ENCODE data around the gene RBM15.

Gene RBM15

GRCh38 chr1:110293601-110294104, 45.5 kb upstream of the RBM15 start:
- ATAC-seq, result no peak
- TF ChIP-seq ESRRG (CRISPR knock-in tag; IDR thresholded peaks at IDR 0.05) (no peak), CSDC2 (CRISPR knock-in tag; IDR thresholded peaks at IDR 0.05) (no peak), ZNF8 (CRISPR knock-in tag; IDR thresholded peaks at IDR 0.05) (no peak), ARNTL (CRISPR knock-in tag; IDR thresholded peaks at IDR 0.05; ENCODE audit: borderline replicate concordance, low read depth) (no peak), TCF4 (CRISPR knock-in tag; IDR thresholded peaks at IDR 0.05; ENCODE audit: borderline replicate concordance) (no peak), TOX (CRISPR knock-in tag; IDR thresholded peaks at IDR 0.05; ENCODE audit: borderline replicate concordance) (no peak), ISL1 (CRISPR knock-in tag; IDR thresholded peaks at IDR 0.05) (no peak), ZFP3 (CRISPR knock-in tag; IDR thresholded peaks at IDR 0.05) (no peak), BACH2 (CRISPR knock-in tag; IDR thresholded peaks at IDR 0.05; ENCODE audit: borderline replicate concordance) (no peak)
- TF ChIP-seq, protein P1, sequence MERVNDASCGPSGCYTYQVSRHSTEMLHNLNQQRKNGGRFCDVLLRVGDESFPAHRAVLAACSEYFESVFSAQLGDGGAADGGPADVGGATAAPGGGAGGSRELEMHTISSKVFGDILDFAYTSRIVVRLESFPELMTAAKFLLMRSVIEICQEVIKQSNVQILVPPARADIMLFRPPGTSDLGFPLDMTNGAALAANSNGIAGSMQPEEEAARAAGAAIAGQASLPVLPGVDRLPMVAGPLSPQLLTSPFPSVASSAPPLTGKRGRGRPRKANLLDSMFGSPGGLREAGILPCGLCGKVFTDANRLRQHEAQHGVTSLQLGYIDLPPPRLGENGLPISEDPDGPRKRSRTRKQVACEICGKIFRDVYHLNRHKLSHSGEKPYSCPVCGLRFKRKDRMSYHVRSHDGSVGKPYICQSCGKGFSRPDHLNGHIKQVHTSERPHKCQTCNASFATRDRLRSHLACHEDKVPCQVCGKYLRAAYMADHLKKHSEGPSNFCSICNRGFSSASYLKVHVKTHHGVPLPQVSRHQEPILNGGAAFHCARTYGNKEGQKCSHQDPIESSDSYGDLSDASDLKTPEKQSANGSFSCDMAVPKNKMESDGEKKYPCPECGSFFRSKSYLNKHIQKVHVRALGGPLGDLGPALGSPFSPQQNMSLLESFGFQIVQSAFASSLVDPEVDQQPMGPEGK (CRISPR knock-in tag; IDR thresholded peaks at IDR 0.05; ENCODE audit: borderline replicate concordance), result no peak
- TF ChIP-seq, protein P2, sequence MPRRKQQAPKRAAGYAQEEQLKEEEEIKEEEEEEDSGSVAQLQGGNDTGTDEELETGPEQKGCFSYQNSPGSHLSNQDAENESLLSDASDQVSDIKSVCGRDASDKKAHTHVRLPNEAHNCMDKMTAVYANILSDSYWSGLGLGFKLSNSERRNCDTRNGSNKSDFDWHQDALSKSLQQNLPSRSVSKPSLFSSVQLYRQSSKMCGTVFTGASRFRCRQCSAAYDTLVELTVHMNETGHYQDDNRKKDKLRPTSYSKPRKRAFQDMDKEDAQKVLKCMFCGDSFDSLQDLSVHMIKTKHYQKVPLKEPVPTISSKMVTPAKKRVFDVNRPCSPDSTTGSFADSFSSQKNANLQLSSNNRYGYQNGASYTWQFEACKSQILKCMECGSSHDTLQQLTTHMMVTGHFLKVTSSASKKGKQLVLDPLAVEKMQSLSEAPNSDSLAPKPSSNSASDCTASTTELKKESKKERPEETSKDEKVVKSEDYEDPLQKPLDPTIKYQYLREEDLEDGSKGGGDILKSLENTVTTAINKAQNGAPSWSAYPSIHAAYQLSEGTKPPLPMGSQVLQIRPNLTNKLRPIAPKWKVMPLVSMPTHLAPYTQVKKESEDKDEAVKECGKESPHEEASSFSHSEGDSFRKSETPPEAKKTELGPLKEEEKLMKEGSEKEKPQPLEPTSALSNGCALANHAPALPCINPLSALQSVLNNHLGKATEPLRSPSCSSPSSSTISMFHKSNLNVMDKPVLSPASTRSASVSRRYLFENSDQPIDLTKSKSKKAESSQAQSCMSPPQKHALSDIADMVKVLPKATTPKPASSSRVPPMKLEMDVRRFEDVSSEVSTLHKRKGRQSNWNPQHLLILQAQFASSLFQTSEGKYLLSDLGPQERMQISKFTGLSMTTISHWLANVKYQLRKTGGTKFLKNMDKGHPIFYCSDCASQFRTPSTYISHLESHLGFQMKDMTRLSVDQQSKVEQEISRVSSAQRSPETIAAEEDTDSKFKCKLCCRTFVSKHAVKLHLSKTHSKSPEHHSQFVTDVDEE (CRISPR knock-in tag; IDR thresholded peaks at IDR 0.05), result no peak
- TF ChIP-seq, protein P3, sequence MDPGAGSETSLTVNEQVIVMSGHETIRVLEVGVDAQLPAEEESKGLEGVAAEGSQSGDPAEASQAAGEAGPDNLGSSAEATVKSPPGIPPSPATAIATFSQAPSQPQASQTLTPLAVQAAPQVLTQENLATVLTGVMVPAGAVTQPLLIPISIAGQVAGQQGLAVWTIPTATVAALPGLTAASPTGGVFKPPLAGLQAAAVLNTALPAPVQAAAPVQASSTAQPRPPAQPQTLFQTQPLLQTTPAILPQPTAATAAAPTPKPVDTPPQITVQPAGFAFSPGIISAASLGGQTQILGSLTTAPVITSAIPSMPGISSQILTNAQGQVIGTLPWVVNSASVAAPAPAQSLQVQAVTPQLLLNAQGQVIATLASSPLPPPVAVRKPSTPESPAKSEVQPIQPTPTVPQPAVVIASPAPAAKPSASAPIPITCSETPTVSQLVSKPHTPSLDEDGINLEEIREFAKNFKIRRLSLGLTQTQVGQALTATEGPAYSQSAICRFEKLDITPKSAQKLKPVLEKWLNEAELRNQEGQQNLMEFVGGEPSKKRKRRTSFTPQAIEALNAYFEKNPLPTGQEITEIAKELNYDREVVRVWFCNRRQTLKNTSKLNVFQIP (CRISPR knock-in tag; IDR thresholded peaks at IDR 0.05; ENCODE audit: borderline replicate concordance, low read depth), result no peak

DNA sequence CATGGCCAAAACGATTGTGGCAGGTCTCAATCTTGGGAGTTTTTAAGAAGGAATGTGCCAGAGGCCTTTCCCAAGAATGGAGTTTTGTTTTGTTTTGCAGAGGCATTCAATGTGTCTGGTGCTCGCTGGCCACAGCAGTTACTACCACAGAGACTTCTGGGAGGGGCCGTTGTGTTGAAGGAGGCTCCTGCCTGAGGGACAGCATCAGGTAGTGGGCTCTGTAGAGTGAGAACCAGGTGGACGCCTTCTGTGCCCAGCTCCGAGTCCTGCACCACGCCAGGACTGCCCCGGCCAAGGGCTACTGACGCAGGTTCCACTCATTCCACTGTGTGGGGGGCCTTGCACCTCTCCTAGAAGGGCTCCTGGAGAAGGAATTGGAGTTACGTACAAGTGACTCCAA, 44.9 kb upstream of the RBM15 start:
- no peak for TF ChIP-seq RARB (CRISPR knock-in tag; IDR thresholded peaks at IDR 0.05)
- no peak for TF ChIP-seq ZFP3 (CRISPR knock-in tag; IDR thresholded peaks at IDR 0.05)
- no peak for TF ChIP-seq OSR1 (CRISPR knock-in tag; IDR thresholded peaks at IDR 0.05)
- no peak for TF ChIP-seq ZC3H10 (CRISPR knock-in tag; IDR thresholded peaks at IDR 0.05)
- TF ChIP-seq BACH2 (CRISPR knock-in tag; IDR thresholded peaks at IDR 0.05; ENCODE audit: borderline replicate concordance), result no peak
- no peak for TF ChIP-seq TOX (CRISPR knock-in tag; IDR thresholded peaks at IDR 0.05; ENCODE audit: borderline replicate concordance)
- no peak for TF ChIP-seq PPARA (CRISPR knock-in tag; IDR thresholded peaks at IDR 0.05; ENCODE audit: borderline replicate concordance)
- TF ChIP-seq ZFP30 (CRISPR knock-in tag; IDR thresholded peaks at IDR 0.05), result no peak
- TF ChIP-seq CSDC2 (CRISPR knock-in tag; IDR thresholded peaks at IDR 0.05), result no peak
- TF ChIP-seq ZNF565 (CRISPR knock-in tag; conservative IDR thresholded peaks at IDR 0.05; ENCODE audit: low read depth), result no peak
- TF ChIP-seq, protein P4, sequence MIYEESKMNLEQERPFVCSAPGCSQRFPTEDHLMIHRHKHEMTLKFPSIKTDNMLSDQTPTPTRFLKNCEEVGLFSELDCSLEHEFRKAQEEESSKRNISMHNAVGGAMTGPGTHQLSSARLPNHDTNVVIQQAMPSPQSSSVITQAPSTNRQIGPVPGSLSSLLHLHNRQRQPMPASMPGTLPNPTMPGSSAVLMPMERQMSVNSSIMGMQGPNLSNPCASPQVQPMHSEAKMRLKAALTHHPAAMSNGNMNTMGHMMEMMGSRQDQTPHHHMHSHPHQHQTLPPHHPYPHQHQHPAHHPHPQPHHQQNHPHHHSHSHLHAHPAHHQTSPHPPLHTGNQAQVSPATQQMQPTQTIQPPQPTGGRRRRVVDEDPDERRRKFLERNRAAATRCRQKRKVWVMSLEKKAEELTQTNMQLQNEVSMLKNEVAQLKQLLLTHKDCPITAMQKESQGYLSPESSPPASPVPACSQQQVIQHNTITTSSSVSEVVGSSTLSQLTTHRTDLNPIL (CRISPR knock-in tag; IDR thresholded peaks at IDR 0.05; ENCODE audit: low read depth), result no peak
- no peak for TF ChIP-seq GLIS3 (CRISPR knock-in tag; IDR thresholded peaks at IDR 0.05)
- TF ChIP-seq, protein P3 (CRISPR knock-in tag; IDR thresholded peaks at IDR 0.05; ENCODE audit: borderline replicate concordance, low read depth), result no peak
- TF ChIP-seq, protein P5, sequence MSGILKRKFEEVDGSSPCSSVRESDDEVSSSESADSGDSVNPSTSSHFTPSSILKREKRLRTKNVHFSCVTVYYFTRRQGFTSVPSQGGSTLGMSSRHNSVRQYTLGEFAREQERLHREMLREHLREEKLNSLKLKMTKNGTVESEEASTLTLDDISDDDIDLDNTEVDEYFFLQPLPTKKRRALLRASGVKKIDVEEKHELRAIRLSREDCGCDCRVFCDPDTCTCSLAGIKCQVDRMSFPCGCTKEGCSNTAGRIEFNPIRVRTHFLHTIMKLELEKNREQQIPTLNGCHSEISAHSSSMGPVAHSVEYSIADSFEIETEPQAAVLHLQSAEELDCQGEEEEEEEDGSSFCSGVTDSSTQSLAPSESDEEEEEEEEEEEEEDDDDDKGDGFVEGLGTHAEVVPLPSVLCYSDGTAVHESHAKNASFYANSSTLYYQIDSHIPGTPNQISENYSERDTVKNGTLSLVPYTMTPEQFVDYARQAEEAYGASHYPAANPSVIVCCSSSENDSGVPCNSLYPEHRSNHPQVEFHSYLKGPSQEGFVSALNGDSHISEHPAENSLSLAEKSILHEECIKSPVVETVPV (CRISPR knock-in tag; IDR thresholded peaks at IDR 0.05), result no peak
- no peak for TF ChIP-seq ISL1 (CRISPR knock-in tag; IDR thresholded peaks at IDR 0.05)
- TF ChIP-seq ARNTL (CRISPR knock-in tag; IDR thresholded peaks at IDR 0.05; ENCODE audit: borderline replicate concordance, low read depth), result no peak
- TF ChIP-seq ZNF8 (CRISPR knock-in tag; IDR thresholded peaks at IDR 0.05), result no peak
- TF ChIP-seq ZNF70 (CRISPR knock-in tag; IDR thresholded peaks at IDR 0.05), result no peak
- TF ChIP-seq, protein P2 (CRISPR knock-in tag; IDR thresholded peaks at IDR 0.05), result no peak
- no peak for ATAC-seq

Measured in SK-N-SH treated with all-trans-retinoic acid at 6 μM for 48 hours (cell line).